Measurements from ENCODE around the gene ACADVL.

ACADVL gene

GRCh38 chr17:7252176-7253043 lies 32.7 kb downstream of the ACADVL start, which contains the start of gene ELP5:
Gene ELP5, plus strand, starts transcription at chr17:7252215. Its CDS starts 336 bp downstream, at chr17:7252551.
- DNase-seq = peak; percentile 84

- no peak for DNase-seq
Measured at GRCh38 chr17:7253082-7253481, 33.3 kb downstream of the ACADVL start.

- no peak for DNase-seq
Measured at GRCh38 chr17:7254511-7254910, 34.8 kb downstream of the ACADVL start.

GRCh38 chr17:7256766-7257456 lies 37.2 kb downstream of the ACADVL start:
- DNase-seq = no peak

- no peak for DNase-seq
Measured at GRCh38 chr17:7258731-7259554, 39.2 kb downstream of the ACADVL start.

- no peak for DNase-seq
Measured at GRCh38 chr17:7259555-7259889, 39.8 kb downstream of the ACADVL start.

- DNase-seq = no peak
Measured at GRCh38 chr17:7260151-7260550, 40.4 kb downstream of the ACADVL start.

- peak; percentile 20 for DNase-seq
Measured at GRCh38 chr17:7260651-7261378, 41.1 kb downstream of the ACADVL start.

- peak; percentile 13 for DNase-seq
Measured at GRCh38 chr17:7261379-7262191, 41.8 kb downstream of the ACADVL start.

GRCh38 chr17:7262192-7262934 lies 42.6 kb downstream of the ACADVL start, which contains the start of gene CLDN7:
Gene CLDN7, minus strand, starts transcription at chr17:7262478. Its CDS starts 435 bp downstream, at chr17:7262043.
- DNase-seq = no peak

GRCh38 chr17:7262935-7263800 lies 43.4 kb downstream of the ACADVL start:
- no peak for DNase-seq

- DNase-seq = no peak
Measured at GRCh38 chr17:7263801-7264078, 44.0 kb downstream of the ACADVL start.

GRCh38 chr17:7266784-7267183 lies 47.0 kb downstream of the ACADVL start:
- no peak for DNase-seq

All from activated CD4-positive, alpha-beta T cell treated with anti-CD3 and anti-CD28 coated beads, Interleukin-2, amount 50 U/mL, for 1 hour (primary cell).